HEK293 (cell line): ENCODE measurements around the gene TOR4A.

ENCODE experiments used
- BCL11B ChIP-seq: fragments of 450-650 bp; formaldehyde crosslinking; IDR thresholded peaks from 2 replicates; pipeline ENCODE4 v1.5.1; 2016; ENCODE audit warnings: low read depth, missing biosample characterization, missing genetic modification characterization
- CTCF ChIP-seq: fragments of 450-650 bp; formaldehyde crosslinking; IDR thresholded peaks from 2 replicates; pipeline ENCODE4 v1.5.1; 2016; ENCODE audit warnings: missing biosample characterization, missing genetic modification characterization
- HOXC10 ChIP-seq: sonication (generic); formaldehyde crosslinking; IDR thresholded peaks from 2 replicates; pipeline ENCODE4 v1.8.1; 2023; ENCODE audit warnings: mild to moderate bottlenecking, missing genetic modification reagents
- IKZF3 ChIP-seq: fragments of 450-650 bp; IDR thresholded peaks from 2 replicates; pipeline ENCODE4 v1.5.0; 2018; ENCODE audit warnings: missing biosample characterization, mild to moderate bottlenecking, missing genetic modification characterization, moderate library complexity
- KLF1 ChIP-seq: fragments of 450-650 bp; formaldehyde crosslinking; IDR thresholded peaks from 2 replicates; pipeline ENCODE4 v1.5.1; 2016; ENCODE audit warnings: missing biosample characterization, missing genetic modification characterization
- KLF8 ChIP-seq: fragments of 450-650 bp; formaldehyde crosslinking; IDR thresholded peaks from 2 replicates; pipeline ENCODE4 v1.5.1; 2016; ENCODE audit warnings: missing biosample characterization, missing genetic modification characterization
- YY1 ChIP-seq: fragments of 450-650 bp; formaldehyde crosslinking; IDR thresholded peaks from 2 replicates; pipeline ENCODE4 v1.5.1; 2018; ENCODE audit warnings: missing biosample characterization, missing genetic modification characterization
- ZBTB1 ChIP-seq: fragments of 450-650 bp; formaldehyde crosslinking; IDR thresholded peaks from 2 replicates; pipeline ENCODE4 v1.5.1; 2016; ENCODE audit warnings: missing biosample characterization, missing genetic modification characterization
- ZBTB17 ChIP-seq: fragments of 450-650 bp; formaldehyde crosslinking; IDR thresholded peaks from 2 replicates; pipeline ENCODE4 v1.5.1; 2016; ENCODE audit warnings: missing biosample characterization, missing genetic modification characterization
- ZBTB20 ChIP-seq: fragments of 450-650 bp; formaldehyde crosslinking; IDR thresholded peaks from 2 replicates; pipeline ENCODE4 v1.5.1; 2016; ENCODE audit warnings: missing biosample characterization, missing genetic modification characterization
- ZBTB48 ChIP-seq: fragments of 450-650 bp; formaldehyde crosslinking; IDR thresholded peaks from 2 replicates; pipeline ENCODE4 v1.5.1; 2016; ENCODE audit warnings: missing biosample characterization, missing genetic modification characterization
- ZBTB7A ChIP-seq: fragments of 450-650 bp; formaldehyde crosslinking; IDR thresholded peaks from 2 replicates; pipeline ENCODE4 v1.5.1; 2016; ENCODE audit warnings: low read depth, missing biosample characterization, missing genetic modification characterization
- ZFP69B ChIP-seq: fragments of 450-650 bp; formaldehyde crosslinking; IDR thresholded peaks from 2 replicates; pipeline ENCODE4 v1.5.1; 2016; ENCODE audit warnings: missing biosample characterization, missing genetic modification characterization
- ZNF133 ChIP-seq: fragments of 450-650 bp; formaldehyde crosslinking; IDR thresholded peaks from 2 replicates; pipeline ENCODE4 v1.5.1; 2016; ENCODE audit warnings: missing biosample characterization, missing genetic modification characterization
- ZNF398 ChIP-seq: fragments of 450-650 bp; formaldehyde crosslinking; IDR thresholded peaks from 2 replicates; pipeline ENCODE4 v1.5.1; 2017; ENCODE audit warnings: missing biosample characterization, missing genetic modification characterization
- ZNF529 ChIP-seq: fragments of 450-650 bp; formaldehyde crosslinking; IDR thresholded peaks from 2 replicates; pipeline ENCODE4 v1.5.1; 2017; ENCODE audit warnings: missing genetic modification characterization, missing biosample characterization; ENCODE audit not compliant: insufficient replicate concordance
- ZNF544 ChIP-seq: fragments of 450-650 bp; formaldehyde crosslinking; IDR thresholded peaks from 2 replicates; pipeline ENCODE4 v1.5.0; 2017; ENCODE audit warnings: missing biosample characterization, missing genetic modification characterization
- ZNF660 ChIP-seq: fragments of 450-650 bp; IDR thresholded peaks from 2 replicates; pipeline ENCODE4 v1.5.1; 2018; ENCODE audit warnings: missing biosample characterization, mild to moderate bottlenecking, missing genetic modification characterization
- ZNF677 ChIP-seq: fragments of 450-650 bp; IDR thresholded peaks from 2 replicates; pipeline ENCODE4 v1.5.0; 2018; ENCODE audit warnings: missing biosample characterization, mild to moderate bottlenecking, missing genetic modification characterization, moderate library complexity
- ZNF76 ChIP-seq: fragments of 450-650 bp; formaldehyde crosslinking; IDR thresholded peaks from 2 replicates; pipeline ENCODE4; 2016; ENCODE audit warnings: low read depth, missing biosample characterization, missing genetic modification characterization, borderline replicate concordance
- ZNF792 ChIP-seq: fragments of 450-650 bp; formaldehyde crosslinking; IDR thresholded peaks from 2 replicates; pipeline ENCODE4 v1.5.1; 2016; ENCODE audit warnings: missing biosample characterization, missing genetic modification characterization
- ZSCAN30 ChIP-seq: fragments of 450-650 bp; IDR thresholded peaks from 2 replicates; pipeline ENCODE4 v1.5.1; 2018; ENCODE audit warnings: missing biosample characterization, mild to moderate bottlenecking, missing genetic modification characterization, moderate library complexity
- ZSCAN4 ChIP-seq: fragments of 450-650 bp; formaldehyde crosslinking; IDR thresholded peaks from 2 replicates; pipeline ENCODE4 v1.5.1; 2017; ENCODE audit warnings: missing biosample characterization, missing genetic modification characterization
- TF ChIP-seq, protein P1 (sequence below): fragments of 450-650 bp; formaldehyde crosslinking; IDR thresholded peaks from 2 replicates; pipeline ENCODE4 v1.5.1; 2016; ENCODE audit warnings: missing biosample characterization, missing genetic modification characterization
- TF ChIP-seq, protein P2 (sequence below): fragments of 450-650 bp; IDR thresholded peaks from 2 replicates; pipeline ENCODE4 v1.5.1; 2018; ENCODE audit warnings: missing biosample characterization, mild to moderate bottlenecking, missing genetic modification characterization
- TF ChIP-seq, protein P3 (sequence below): fragments of 450-650 bp; formaldehyde crosslinking; IDR thresholded peaks from 2 replicates; pipeline ENCODE4 v1.5.1; 2016; ENCODE audit warnings: missing biosample characterization, missing genetic modification characterization

TOR4A gene

GRCh38 chr9:137301081-137301947 lies 23.8 kb downstream of the TOR4A start (continued):
- TF ChIP-seq, protein P1, sequence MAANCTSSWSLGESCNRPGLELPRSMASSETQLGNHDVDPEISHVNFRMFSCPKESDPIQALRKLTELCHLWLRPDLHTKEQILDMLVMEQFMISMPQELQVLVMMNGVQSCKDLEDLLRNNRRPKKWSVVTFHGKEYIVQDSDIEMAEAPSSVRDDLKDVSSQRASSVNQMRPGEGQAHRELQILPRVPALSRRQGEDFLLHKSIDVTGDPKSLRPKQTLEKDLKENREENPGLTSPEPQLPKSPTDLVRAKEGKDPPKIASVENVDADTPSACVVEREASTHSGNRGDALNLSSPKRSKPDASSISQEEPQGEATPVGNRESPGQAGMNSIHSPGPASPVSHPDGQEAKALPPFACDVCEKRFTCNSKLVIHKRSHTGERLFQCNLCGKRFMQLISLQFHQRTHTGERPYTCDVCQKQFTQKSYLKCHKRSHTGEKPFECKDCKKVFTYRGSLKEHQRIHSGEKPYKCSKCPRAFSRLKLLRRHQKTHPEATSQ (tag by site-specific recombination) = peak; percentile 80
- peak; percentile 51; the same call in 1 of the 2 replicates for TF ChIP-seq ZNF76 (tag by site-specific recombination)
- 0 out of 2 replicates have a peak, but pooled peaks have one; percentile 11 for TF ChIP-seq ZSCAN4
- peak; percentile 60 for TF ChIP-seq CTCF
- peak; percentile 35; the same call in 1 of the 2 replicates for TF ChIP-seq ZSCAN30 (tag by site-specific recombination)
- 0 out of 2 replicates have a peak, but pooled peaks have one; percentile 10 for TF ChIP-seq ZNF133 (tag by site-specific recombination)
- TF ChIP-seq KLF8 (tag by site-specific recombination) = peak; percentile 46; the same call in 1 of the 2 replicates
- 0 out of 2 replicates have a peak, but pooled peaks have one; percentile 47 for TF ChIP-seq ZBTB1
- peak; percentile 80; the same call in 1 of the 2 replicates for TF ChIP-seq ZNF792 (tag by site-specific recombination)
- peak; percentile 25; the same call in 1 of the 2 replicates for TF ChIP-seq KLF1 (tag by site-specific recombination)
- no peak for TF ChIP-seq ZNF529 (tag by site-specific recombination)
- TF ChIP-seq HOXC10 (CRISPR knock-in tag) = 0 out of 2 replicates have a peak, but pooled peaks have one; percentile 72
- peak; percentile 76 for TF ChIP-seq ZBTB48
- TF ChIP-seq ZNF660 (tag by site-specific recombination) = no peak; the same call in 1 of the 2 replicates
- TF ChIP-seq ZBTB17 (tag by site-specific recombination) = peak; percentile 83
- TF ChIP-seq, protein P2, sequence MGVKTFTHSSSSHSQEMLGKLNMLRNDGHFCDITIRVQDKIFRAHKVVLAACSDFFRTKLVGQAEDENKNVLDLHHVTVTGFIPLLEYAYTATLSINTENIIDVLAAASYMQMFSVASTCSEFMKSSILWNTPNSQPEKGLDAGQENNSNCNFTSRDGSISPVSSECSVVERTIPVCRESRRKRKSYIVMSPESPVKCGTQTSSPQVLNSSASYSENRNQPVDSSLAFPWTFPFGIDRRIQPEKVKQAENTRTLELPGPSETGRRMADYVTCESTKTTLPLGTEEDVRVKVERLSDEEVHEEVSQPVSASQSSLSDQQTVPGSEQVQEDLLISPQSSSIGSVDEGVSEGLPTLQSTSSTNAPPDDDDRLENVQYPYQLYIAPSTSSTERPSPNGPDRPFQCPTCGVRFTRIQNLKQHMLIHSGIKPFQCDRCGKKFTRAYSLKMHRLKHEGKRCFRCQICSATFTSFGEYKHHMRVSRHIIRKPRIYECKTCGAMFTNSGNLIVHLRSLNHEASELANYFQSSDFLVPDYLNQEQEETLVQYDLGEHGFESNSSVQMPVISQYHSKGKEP = 0 out of 2 replicates have a peak, but pooled peaks have one; percentile 3
- TF ChIP-seq IKZF3 (tag by site-specific recombination) = 0 out of 2 replicates have a peak, but pooled peaks have one; percentile 52
- no peak for TF ChIP-seq ZNF398 (tag by site-specific recombination)
- TF ChIP-seq YY1 (tag by site-specific recombination) = peak; percentile 32; the same call in 1 of the 2 replicates
- peak; percentile 66 for TF ChIP-seq ZBTB20 (tag by site-specific recombination)
- no peak for TF ChIP-seq ZNF544 (tag by site-specific recombination)
- peak; percentile 80; the same call in 1 of the 2 replicates for TF ChIP-seq BCL11B (tag by site-specific recombination)
- TF ChIP-seq ZFP69B (tag by site-specific recombination) = peak; percentile 74; the same call in 1 of the 2 replicates
- TF ChIP-seq, protein P3, sequence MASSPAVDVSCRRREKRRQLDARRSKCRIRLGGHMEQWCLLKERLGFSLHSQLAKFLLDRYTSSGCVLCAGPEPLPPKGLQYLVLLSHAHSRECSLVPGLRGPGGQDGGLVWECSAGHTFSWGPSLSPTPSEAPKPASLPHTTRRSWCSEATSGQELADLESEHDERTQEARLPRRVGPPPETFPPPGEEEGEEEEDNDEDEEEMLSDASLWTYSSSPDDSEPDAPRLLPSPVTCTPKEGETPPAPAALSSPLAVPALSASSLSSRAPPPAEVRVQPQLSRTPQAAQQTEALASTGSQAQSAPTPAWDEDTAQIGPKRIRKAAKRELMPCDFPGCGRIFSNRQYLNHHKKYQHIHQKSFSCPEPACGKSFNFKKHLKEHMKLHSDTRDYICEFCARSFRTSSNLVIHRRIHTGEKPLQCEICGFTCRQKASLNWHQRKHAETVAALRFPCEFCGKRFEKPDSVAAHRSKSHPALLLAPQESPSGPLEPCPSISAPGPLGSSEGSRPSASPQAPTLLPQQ (tag by site-specific recombination) = peak; percentile 80
- TF ChIP-seq ZNF677 (tag by site-specific recombination) = no peak
- peak; percentile 80; the same call in 1 of the 2 replicates for TF ChIP-seq ZBTB7A (tag by site-specific recombination)
